Left ventricle myocardium superior (tissue), 1 donor: Measurements from ENCODE around the gene MARK3. TPM values are rescaled to one million over a fixed set of nuclear protein-coding genes. Genes with fewer than 3 reads are reported as not detected.

Experiments used
- ATAC-seq: fragments of 200-7000 bp; cut with Tn5 transposase; one replicate; pipeline ENCODE4 v1.9.1; 2020; ENCODE audit warnings: mild to moderate bottlenecking, moderate library complexity
- DNase-seq: peaks from one replicate; pipeline ENCODE4 v3.0.0-alpha.2; 2020
- intact Hi-C: fragments of 100-400 bp; cut with micrococcal nuclease; formaldehyde crosslinking; loops from one replicate; pipeline ENCODE4 v1.11.0; 2022
- total RNA-seq: library from RNA; stranded (reverse); fragmentation: NEBNext Ultra II Directional; extraction: Animal tissue kit (Norgen Biotek cat#: 25700); gene quantifications from one replicate; pipeline ENCODE4 v1.2.1, GENCODE V29; 2021
- donor health status: DM: no; HTN: yes; CAD: no; lungs with severe emphysema.

The MARK3 gene
- total RNA-seq, 1 donor from 2014 or later, result 127 TPM

GRCh38 chr14:103361867-103362266 lies 23.3 kb upstream of the MARK3 start:
- no peak for ATAC-seq
- intact Hi-C loops, result no loop called here
- DNase-seq, result no peak

GRCh38 chr14:103362780-103363179 lies 22.4 kb upstream of the MARK3 start:
- DNase-seq (no peak), ATAC-seq (no peak)
- intact Hi-C loops, result no loop called here

GRCh38 chr14:103366741-103367140 lies 18.5 kb upstream of the MARK3 start:
- intact Hi-C loops, result no loop called here
- ATAC-seq (no peak), DNase-seq (no peak)

DNA sequence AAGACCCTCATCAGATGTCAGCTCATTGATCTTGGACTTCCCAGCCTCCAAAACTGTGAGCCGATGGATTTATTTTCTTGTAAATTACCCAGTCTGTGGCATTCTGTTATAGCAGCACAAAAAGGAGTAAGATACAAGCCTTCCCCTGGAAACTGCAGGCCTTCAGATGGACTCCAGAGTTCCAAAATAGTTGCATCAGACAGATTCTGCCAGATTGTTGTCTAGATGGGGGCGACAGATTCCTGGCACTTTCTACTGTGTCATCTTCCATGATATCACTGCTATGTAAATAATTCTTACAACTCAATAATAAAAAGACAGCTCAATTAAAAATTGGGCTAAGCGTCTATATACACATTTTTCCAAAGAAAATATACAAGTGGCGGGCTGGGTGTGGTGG lies 17.2 kb upstream of the MARK3 start:
- intact Hi-C loops, result no loop called here
- DNase-seq, result no peak
- no peak for ATAC-seq

DNA sequence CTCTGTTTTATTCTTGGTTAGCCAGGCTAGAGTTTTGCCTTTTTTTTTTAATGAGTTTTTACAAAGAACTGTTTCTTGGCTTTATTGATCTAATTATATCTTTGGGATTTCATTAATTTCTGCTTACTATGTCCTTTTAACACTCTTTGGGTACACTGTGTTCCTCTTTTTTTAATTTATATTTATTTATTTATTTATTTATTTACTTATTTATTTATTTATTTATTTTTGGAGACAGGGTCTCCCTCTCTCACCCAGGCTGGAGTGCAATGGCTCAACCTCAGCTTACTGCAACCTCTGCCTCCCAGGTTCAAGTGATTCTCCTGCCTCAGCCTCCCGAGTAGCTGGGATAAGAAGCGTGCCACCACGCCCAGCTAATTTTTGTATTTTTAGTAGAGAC lies 15.1 kb upstream of the MARK3 start:
- intact Hi-C loops, result no loop called here
- no peak for ATAC-seq

DNA sequence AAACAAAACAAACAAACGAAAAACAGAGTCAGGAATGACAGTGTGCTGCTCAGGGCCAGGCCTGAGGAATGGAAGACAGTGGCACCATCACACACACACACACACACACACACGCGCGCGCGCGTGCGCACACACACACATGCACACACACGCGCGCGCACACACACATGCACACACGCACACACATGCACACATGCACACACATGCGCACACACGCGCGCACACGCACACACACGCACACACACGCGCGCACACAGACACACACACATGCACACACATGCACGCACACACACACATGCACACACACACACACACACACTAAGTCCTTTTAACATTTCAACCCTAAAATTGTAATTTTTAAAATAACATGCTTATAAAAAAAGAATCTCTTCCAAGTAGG lies 13.2 kb upstream of the MARK3 start:
- intact Hi-C loops, result no loop called here
- ATAC-seq, result no peak
- DNase-seq, result no peak

More for the DNA sequence above, 15.1 kb upstream of the MARK3 start:
- DNase-seq, result no peak

GRCh38 chr14:103372552-103373304 lies 12.5 kb upstream of the MARK3 start:
- intact Hi-C loops, result no loop called here
- DNase-seq, result no peak
- ATAC-seq, result peak; percentile 25

- DNase-seq (no peak), ATAC-seq (no peak)
- intact Hi-C loops, result no loop called here
These were observed 11.1 kb upstream of the MARK3 start for GRCh38 chr14:103374121-103374520.

DNA sequence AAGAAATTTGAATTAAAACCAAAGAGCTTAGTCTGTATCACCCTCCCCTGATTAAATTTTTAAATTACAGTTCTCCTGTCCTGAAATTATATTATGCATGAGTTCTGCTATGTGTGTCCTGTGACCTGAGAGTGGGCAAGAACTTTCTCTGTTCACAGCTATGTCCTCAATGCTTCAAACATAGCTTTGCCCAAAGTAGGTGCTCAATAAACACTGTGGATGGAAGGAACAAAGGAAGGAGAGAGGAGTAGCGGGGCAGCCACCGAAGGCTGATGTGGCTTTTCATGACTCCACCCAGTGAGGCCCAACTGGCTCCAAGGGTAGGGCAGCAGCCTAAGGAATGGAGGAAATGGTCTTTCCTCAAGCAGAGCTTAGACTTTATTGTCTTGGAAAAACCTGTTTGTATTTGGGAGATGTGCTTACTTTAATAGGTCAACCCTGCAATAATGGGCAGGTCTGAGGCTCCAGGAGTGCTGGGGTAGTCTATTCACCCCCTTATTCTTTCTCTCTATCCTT lies 7.6 kb upstream of the MARK3 start:
- DNase-seq (no peak), ATAC-seq (no peak)
- intact Hi-C loops, result no loop called here

DNA sequence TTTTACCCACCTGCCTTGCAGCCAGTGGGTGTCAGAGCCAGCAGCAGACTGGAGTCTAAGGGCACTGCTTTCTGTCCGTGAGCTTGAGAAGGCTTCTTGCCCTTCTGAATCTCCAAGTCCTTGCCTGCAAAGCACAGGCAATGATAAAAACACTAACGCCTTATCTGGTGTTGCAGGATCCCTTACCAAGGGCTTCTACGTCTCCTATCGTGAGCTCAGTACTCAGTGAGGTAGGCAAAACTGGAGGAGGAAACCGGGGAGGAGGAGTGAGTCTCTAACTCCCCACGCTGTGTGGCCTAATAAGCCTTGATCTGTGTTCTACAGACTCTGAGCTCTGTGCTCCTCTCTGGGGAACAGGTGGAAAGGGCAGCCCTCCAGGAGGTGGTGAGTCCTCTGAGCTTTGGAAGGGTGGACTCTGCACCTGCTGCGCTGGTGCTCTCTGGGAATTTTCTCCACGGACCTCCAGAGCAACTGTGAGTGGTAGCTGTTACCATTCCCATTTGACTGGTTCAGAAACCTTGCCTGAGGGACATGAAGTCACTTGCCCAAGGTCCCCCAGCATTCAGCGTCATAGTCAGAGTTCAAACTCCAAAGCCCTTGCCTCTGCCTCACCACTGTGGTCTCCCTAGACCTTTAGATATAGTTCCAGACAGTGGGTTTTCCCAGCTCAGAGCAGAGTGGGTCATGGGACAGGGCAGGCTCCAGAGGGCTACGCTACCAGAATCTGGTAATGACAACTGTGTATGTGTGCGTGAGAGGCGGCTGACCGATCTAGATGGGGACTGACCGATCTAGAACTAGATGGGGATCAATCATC lies 7.0 kb upstream of the MARK3 start:
- ATAC-seq, result no peak
- intact Hi-C loops, result no loop called here
- DNase-seq, result no peak

DNA sequence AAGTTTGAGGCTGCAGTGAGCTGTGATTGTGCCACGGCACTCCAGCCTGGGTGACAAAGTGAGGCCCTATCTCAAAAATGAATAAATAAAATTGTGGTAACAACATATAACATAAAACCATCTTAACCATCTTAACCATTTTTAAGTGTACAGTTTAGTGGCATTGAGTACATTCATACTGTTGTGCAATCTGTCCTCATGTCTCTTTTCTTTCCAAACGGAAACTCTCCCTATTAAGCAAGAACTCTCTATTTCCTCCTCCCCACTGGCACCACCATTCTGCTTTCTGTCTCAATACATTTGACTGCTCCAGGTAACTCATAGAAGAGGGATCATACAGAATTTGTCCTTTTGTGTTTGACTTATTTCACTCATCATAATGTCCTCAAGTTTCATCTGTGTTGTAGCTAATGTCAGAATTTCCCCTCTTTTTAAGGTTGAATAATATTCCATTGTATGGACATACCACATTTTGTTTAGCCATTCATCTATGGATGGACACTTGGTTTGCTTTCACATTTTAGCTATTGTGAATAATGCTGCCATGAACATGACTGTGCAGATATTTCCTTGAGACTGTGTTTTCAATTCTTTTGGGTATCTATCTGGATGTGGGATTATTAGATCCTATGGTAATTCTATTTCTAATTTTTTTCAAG lies 4.4 kb upstream of the MARK3 start:
- no peak for ATAC-seq
- no peak for DNase-seq
- intact Hi-C loops, result no loop called here

GRCh38 chr14:103382376-103382775 lies 2.8 kb upstream of the MARK3 start:
- DNase-seq, result no peak
- ATAC-seq, result no peak
- intact Hi-C loops, result no loop called here

DNA sequence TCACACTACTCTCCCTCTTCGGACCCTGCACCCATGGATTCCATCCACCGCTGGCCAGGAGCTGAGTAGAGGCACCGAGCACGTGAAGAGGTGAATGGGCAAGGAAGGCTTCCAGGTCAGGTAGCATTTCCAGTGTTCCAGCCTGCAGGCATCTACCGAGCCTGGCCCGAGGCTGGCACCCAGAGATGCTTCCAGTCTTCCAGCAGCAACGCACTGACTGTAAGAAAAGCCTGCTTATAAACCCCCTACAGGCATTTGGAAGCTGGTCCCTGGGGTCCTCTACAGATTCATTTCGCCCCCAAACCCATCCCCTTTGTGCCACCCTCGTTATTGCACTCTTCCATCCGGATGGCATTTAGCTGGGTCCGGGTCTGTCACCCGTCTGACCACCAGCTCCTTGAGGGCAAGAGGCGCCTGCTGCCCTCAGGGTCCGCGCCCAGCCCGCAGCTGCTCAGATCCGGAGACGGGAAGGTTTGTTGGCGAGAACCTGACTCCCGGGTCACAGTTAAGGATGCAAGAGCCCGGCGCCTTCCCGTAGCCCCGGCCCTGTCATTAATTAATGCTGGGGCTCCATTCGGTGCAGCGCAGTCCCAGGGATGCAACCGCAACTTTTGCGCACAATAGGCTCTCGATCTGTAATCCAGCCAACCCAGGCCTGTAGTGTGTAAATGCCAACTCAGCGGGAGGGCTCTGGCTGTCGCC lies 614 bp upstream of the MARK3 start:
- intact Hi-C loops, result no loop called here
- ATAC-seq, result peak; percentile 19
- no peak for DNase-seq

DNA sequence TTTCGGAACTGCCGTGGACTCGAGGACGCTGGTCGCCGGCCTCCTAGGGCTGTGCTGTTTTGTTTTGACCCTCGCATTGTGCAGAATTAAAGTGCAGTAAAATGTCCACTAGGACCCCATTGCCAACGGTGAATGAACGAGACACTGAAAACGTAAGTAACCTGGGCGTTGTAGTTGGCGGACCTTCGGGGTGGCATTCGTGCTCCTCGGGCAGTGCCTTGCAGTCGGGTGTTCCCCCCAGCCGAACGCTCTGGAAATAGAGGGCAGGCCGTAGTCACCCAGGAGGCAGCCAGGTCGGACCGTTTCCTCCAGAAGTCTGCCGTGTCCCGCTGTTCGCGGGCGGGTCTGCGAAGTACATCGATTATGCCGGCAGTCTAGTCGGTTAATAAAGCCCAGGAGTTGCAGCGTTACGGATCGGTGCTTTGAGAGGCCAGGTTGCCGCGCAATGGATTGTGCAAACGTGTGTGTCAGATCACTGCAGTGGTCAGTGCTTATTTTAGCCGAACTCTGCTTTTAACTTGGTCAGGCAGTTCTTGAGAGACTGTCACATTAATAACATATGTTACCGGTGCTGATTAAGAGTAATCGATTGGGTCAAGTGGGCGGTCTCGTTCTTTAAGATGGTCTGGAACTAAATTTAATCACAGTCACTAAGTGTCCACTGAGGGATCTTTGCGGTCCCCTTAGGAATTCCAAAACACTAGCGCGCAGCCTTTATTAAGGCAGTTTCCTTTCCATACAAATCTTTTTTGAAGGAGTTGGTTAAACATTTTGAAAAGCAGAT lies 906 bp downstream of the MARK3 start:
- DNase-seq, result no peak
- ATAC-seq, result peak; percentile 23
- intact Hi-C loops, result no loop called here

- intact Hi-C loops, result no loop called here
These were observed 1.6 kb downstream of the MARK3 start for GRCh38 chr14:103386713-103387329.

DNA sequence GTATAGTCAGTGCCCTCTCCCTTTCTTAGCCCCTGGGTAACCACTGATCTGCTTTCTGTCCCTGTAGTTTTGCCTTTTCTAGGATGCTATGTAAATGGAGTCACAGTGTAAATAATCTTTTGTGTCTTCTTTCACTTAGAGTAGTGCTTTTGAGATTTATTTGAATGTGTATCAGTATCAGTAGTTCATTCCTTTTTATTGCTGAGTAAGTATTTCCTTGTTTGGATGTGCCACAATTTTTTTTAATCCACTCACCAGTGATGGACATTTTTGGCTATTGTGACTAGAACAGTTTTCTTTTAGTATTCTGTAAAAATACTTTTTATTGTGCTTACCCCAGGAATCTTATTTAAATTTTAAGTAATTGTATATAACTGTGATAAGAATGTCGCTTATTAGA lies 3.4 kb downstream of the MARK3 start:
- ATAC-seq (no peak), DNase-seq (no peak)
- intact Hi-C loops, result no loop called here

More at GRCh38 chr14:103386713-103387329, 1.6 kb downstream of the MARK3 start:
- DNase-seq, result no peak
- no peak for ATAC-seq

DNA sequence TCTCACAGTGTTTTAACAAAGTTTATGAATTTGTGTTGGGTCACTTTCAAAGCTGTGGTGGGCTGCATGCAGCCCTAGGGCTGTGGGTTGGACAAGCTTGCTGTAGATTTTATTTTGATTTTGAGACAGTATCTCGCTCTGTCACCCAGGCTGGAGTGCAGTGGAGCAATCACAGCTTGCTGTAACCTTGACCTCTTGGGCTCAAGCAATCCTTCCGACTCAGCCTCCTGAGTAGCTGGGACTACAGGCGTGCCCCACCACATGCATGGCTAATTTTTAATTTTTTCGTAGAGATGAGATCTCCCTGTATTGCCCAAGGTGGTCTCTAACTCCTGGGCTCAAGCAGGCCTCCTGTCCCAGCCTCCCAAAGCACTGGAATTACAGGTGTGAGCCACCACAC lies 5.4 kb downstream of the MARK3 start:
- intact Hi-C loops, result no loop called here
- no peak for ATAC-seq
- no peak for DNase-seq

GRCh38 chr14:103391048-103391447 lies 5.8 kb downstream of the MARK3 start:
- ATAC-seq (peak; percentile 7), DNase-seq (no peak)
- intact Hi-C loops, result no loop called here
